ENCODE results near the gene ZSCAN18. TPM values are rescaled to one million over a fixed set of nuclear protein-coding genes. Genes with fewer than 3 reads are reported as not detected.
"Not testable (repeated sequence)": the region's sequence is repeated elsewhere in the genome, so short reads cannot be mapped to it uniquely, and the experiment has no call there.

ZSCAN18 gene, protein sequence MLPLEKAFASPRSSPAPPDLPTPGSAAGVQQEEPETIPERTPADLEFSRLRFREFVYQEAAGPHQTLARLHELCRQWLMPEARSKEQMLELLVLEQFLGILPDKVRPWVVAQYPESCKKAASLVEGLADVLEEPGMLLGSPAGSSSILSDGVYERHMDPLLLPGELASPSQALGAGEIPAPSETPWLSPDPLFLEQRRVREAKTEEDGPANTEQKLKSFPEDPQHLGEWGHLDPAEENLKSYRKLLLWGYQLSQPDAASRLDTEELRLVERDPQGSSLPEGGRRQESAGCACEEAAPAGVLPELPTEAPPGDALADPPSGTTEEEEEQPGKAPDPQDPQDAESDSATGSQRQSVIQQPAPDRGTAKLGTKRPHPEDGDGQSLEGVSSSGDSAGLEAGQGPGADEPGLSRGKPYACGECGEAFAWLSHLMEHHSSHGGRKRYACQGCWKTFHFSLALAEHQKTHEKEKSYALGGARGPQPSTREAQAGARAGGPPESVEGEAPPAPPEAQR
- 19.7 and 33.3 TPM in 2 replicates for total RNA-seq

DNA sequence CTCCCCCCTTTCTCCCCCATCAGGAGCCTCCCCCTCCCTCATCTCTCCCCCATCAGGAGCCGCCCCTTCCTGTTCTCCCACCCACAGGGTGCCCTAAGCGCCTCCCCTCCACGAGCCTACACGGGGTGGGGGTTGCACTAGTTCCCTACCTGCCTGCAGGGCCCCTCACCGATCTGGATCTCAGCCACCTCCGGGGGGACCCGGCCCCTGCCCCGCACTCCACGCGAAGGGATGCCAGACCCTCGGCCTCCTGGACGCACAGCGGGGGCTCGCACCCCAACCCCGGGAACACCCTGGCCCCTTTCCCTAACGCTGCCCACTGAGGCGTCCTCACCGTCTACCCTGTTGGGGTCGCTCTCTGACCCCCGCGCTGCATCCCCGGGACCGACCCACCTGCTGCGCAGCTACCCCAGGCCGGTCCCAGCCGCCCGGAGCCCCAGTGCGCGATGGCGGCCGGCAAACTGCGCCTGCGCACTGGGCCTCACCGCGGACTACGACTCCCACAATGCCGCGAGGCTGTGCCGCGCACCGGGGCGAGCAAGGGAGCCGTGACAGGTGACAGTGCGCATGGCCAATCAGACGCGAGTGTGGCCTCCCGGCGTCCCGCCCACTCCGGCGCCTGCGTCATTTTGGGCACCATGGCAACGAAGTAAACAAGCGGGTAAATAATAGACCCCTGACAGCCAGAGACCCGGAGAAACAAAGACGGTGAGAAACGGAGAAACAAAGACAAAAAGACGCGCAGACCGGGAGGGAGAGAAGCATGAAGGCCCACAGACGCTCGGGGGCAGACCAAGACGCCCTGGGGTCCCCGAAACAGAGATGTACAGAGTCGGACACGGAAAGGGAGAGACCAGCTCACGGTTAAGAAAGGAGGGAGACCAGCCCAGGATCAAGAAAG lies at the start of gene ZSCAN18:
Gene ZSCAN18 (minus strand): TSS at position 451 of the 901 bp plus-strand sequence. CDS start 7,964 bp downstream, outside the sequence.
- DNase-seq (ENCODE audit: low read depth, low spot score), result peak; percentile 85

DNA sequence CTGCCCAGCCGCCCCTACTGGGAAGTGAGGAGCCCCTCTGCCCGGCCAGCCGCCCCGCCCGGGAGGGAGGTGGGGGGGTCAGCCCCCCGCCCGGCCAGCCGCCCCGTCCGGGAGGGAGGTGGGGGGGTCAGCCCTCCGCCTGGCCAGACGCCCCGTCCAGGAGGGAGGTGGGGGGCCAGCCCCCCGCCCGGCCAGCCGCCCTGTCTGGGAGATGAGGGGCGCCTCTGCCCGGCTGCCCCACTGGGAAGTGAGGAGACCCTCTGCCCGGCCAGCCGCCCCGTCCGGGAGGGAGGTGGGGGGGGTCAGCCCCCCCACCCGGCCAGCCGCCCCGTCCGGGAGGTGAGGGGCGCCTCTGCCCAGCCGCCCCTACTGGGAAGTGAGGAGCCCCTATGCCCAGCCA lies 49.4 kb upstream of the ZSCAN18 start:
- DNase-seq (ENCODE audit: low read depth, low spot score), result not testable (repeated sequence)

DNA sequence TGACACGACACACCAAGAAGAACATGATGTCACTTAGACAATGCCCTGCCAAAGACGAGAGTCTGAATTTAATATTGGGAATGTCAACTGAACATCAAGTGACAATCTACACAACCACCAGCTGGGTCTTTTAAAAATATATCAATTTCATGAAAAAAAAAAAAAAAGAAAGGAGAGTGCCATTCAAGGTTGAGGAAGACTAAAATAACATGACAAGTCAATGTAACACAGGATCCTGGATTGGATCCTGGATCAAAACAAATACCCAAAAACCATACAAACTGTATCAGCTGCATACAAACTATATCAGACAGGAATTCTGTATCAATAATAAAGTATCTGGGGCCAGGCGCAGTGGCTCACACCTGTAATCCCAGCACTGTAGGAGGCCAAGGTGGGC lies 47.8 kb upstream of the ZSCAN18 start:
- no peak for DNase-seq (ENCODE audit: low read depth, low spot score)

DNA sequence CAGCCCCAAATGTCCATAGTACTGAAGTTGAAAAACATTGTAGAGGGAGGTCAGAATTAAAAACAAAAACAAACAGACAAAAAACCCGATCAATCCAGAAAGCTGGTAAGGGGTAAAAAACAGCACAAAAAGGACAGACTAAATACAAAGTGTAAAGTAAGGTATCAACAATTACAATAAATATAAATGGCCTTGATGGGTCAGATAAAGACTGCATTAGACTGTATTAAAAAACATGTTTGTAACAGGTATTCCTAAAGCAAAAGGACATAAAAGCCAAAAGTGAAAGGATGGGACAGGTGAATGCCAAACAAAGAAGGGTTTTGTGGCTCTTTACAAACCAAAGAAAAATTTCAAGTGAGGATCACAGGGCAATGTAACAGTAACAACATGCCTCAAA lies 36.2 kb upstream of the ZSCAN18 start:
- DNase-seq (ENCODE audit: low read depth, low spot score), result no peak

DNA sequence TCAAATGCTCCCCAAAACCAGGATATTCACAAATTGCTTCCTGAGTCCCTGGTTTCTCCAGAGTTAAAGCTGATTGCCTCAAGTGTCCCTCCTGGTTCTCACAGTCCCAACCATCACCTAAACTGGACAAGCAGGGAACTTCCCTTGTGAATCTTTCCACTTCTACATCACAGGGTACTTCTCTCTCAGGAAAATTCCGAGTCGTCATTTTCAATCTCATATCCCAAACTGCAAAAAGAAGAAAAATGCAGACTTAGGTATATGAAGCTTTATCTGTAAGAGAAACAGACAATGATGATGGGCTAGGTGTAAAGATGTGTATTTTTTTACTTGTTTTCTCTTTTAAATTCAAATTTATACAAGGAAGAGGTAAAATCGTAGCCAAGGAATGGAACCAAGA lies 31.3 kb upstream of the ZSCAN18 start:
- no peak for DNase-seq (ENCODE audit: low read depth, low spot score)

DNA sequence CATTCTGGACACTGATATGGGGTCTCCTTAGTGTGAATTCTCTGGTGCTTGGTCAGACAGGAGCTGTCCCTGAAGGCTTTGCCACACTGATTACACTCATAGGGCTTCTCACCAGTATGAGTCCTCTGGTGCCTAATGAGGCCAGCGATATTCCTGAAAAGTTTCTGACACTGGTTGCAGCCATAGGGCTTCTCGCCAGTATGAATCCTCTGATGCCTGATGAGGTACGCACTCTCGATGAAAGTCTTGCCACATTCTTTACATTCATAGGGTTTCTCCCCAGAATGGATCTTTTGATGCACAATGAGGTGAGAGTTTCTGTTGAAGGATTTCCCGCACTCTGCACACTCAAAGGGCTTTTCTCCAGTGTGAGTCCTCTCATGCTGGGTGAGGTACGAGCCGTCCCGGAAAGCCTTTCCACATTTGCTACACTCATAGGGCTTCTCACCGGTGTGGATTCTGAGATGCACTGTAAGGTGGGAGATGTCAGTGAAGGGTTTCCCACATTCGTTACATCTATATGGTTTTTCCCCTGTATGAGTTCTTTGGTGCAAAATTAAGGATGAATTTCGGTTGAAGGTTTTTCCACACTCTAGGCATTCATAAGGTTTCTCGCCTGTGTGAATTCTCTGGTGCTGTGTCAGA lies 30.1 kb upstream of the ZSCAN18 start:
- DNase-seq (ENCODE audit: low read depth, low spot score), result no peak

DNA sequence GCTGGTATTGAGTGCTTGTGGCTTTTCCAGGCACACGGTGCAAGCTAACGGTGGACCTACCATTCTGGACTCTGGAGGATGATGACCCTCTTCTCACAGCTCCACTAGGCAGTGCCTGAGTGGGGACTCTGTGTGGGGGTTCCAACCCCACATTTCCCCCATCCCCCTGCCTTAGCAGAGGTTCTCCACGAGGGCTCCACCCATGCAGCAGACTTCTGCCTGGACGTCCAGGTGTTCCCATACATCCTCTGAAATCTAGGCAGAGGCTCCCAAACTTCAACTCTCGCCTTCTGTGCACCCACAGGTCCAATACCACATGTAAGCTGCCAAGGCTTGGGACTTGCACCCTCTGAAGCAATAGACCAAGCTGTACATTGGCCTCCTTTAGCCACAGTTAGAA lies 25.3 kb upstream of the ZSCAN18 start:
- no peak for DNase-seq (ENCODE audit: low read depth, low spot score)

DNA sequence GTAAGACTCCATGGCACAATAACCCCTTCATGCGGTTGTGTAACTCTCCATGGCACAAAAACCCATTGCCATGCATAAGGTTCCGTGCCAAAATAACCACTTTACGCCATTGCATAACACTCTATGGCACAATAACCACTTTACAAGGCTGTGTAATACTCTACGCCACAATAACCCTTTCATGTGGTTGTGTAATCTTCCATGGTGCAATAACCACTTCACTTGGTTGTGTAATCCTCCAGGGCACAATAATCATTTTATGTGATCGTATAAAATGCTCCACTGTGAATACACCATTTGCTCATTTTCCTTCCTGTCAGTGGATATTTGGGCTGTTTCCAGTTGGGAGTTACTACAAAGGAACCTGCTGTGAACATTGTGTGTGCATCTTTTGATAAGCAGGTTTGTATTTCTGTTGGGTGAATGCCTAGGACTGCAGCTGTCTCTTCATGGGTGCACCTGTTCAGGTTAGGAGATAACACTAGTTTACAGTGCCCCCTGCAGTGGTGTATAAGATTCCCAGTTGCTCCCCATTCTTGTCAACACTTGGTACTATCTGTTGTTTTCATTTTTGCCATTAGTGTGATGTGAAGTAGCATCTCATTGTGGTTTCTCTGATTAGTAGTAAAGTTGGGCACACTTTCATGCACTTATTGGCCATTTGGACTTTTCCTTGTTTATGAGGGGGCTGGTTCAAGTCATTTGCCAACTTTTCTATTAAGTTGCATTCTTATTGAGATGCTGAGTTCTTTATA lies 21.1 kb upstream of the ZSCAN18 start:
- no peak for DNase-seq (ENCODE audit: low read depth, low spot score)

DNA sequence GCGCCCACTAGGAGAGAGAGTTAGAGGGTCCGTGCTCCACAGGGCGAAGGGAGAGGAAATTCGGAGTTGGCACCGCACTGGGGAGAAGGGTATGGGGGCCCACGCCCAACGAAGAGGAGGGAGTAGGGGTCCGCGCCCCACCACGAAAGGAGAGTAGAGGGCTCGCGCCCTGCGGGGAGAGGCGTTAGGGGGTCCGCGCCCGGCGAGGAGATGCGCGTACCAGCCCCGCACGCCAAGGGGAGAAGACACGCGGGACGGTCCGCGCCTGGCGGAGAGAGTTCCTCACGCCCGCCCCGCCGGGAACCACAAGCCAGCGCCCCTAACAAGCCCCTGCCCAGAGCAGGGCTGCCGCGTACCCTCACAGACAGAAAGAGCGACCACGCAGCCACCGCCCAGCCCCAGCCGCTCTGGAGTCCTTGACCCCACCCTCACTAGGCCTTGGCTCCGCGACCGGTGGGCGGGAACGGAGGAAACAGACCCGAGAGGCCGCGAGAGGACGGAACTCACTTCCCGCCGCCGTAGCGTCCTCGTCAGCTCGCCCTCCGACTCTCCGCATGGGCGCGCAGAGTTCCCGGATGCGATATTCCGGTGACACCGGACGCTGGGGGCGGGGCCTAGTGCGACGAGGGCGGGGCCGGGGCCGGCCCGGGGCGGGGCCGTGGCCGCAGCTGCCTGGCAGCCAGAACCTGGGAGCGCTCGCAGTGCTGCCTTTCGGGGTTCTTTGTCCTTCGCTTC lies 20.0 kb upstream of the ZSCAN18 start:
- no peak for DNase-seq (ENCODE audit: low read depth, low spot score)

DNA sequence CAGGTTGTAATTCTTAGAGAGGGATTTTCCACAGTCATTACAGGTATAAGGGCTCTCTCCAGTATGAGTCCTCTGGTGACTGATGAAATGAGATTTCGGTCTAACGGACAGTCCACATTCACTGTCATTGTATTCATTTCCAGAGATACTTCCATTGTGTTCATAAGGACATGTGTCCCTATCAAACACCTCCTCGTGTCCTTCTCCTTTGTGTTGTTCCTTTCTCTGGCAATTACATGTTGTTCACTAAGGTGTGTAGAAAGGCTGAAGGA lies 10.5 kb upstream of the ZSCAN18 start:
- no peak for DNase-seq (ENCODE audit: low read depth, low spot score)

DNA sequence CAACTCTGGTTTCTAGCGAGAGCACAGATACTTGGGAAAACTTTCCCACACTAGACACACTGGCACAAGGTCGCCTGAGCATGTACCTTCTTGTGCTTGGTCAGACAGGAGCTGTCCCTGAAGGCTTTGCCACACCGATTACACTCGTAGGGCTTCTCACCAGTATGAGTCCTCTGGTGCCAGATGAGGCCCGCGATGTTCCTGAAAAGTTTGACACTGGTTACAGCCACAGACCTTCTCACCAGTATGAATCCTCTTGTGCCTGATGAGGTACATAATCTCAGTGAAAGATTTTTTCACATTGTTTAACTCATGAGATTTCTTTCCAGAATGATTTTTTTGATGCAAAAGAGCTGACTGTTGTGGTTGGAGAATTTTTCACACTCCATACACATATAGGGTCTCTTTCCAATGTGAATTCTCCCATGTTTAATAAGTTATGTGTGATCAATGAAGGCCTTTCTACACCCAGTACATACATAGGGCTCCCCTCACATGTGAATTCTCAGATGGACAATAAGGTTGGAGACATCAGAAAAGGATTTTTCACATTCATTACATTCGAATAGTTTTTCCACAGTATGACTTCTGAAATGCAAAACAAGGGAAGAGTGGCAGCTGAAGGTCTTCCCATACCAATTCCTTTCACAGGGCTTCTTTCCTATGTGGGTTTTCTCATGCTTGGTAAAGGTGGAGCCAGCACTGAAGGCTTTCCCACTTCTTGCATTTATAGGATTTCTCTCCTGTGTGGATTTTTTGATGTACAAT lies 9.9 kb upstream of the ZSCAN18 start:
- DNase-seq (ENCODE audit: low read depth, low spot score), result no peak

DNA sequence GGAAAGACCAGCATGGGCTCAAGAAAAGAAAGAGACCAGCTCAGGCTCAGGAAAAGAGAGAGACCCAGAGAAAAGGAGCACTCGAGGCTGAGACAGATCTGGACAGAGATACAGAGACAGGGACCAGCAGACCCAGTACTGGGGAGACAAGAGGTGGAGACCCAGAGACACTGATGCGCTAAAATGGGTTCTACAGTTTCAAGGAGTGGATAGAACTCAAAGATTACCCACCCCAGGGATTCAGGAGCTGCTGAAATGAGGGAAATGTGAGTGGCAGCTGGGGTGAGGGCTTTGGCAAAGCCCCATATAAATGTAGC lies 609 bp upstream of the ZSCAN18 start:
- no peak for DNase-seq (ENCODE audit: low read depth, low spot score)

DNA sequence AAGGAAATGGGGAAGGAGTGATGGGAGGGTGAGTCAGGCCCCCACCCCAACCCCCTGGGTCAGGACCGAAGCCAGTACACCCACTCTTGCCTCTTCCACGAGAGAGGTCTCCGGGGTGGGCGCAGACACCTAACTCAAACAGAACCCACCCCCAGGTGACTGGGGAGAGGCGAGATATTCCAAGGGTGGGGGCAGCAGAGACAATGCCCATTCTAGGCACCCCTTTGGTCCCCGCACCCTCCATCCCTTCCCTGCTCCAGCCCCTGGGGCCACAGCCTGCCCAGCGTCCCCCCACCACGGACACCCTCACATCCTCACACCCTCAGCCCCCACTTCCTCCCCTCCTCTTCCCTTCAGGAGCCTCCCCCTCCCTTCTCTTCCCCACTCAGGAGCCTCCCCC lies 682 bp downstream of the ZSCAN18 start:
- no peak for DNase-seq (ENCODE audit: low read depth, low spot score)

DNA sequence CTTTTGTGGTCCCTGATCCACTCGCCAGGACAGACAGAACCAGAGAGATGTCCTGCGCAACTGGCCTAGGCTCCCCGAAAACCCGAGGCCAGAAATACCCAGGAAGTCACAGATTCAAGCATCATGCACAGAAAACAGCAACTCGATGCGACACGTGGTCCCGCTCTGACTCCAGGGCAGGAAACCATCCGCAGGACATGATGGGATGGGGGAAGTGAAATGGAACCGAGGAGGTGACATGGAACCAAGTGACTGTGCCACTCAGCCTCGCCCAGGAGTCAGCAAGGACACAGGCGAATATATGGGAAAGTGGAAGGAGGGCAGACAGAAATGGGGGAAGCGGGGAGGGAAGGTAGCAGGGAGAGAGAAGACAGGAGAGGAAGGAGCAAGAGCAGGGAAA lies 1.1 kb downstream of the ZSCAN18 start:
- no peak for DNase-seq (ENCODE audit: low read depth, low spot score)

DNA sequence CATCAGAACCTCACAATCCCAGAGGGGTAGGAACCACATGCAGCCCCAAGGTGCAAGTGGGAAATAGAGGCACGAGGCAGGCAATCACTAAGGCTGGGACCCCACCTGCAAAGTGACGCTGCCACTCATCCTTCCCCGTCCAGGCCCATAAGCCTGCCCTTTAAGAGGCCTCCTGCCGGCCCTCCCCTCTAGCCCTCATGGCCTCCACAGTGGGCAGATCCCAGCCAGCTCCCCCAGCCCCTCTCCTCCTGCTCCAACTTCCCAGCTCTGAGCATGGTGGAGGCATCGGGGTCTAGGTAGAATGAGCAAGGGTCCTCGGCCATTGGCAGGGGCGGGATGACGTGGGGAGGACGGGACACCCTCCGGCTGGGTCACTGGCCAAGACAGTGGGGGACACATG lies 2.7 kb downstream of the ZSCAN18 start:
- no peak for DNase-seq (ENCODE audit: low read depth, low spot score)

DNA sequence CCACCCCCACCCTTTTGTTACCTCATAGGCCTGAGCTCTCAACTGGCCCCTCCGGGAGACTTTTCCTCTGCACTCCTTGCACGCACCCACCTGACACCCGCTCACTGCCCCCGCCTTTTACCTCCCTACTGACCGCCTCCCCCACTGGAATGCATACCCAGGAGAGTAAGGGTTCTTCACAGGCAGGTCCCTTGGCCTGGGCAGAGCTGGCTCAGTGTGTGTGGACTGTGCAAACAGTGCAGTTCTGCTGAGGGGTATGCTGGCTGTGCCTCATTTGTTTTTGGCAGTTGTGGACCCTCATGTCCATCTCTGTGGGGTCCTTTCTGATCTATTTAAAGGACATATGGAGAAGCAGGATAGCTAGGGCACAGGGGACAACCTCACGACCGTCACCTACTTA lies 5.0 kb downstream of the ZSCAN18 start:
- DNase-seq (ENCODE audit: low read depth, low spot score), result no peak

DNA sequence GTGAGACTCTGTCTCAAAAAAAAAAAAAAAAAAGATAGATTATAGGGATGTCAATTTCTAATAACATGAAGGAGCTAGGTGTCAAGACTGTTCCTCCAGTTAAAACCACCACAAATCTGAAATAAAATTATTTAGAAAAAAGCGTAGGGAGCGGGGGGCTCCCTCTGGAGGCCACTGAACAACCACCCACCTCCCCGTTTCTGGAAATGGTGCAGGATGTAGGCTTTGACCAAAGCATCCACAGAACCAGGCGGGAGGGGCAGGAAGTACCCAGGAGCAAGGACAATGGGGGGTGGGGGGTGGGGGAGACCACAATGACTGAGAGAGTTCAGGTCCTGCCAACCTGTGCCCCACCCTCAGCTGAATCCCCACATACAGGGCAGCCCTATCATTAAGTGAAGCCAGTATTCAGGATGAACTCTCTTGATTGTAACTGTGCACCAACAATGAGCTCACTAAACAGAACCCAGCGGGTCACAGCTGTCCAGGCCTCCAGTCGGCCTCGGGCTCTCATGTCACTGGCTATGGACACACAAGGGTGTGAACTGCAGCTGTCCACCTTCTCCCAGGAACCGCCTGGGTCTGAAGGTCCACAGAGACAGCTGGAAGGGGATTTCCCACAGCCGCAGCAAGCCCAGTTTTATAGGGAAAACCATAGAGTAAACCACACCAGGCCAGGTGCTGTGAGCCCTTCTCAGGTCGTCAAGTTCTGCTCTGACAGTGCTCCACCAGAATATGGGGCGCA lies 6.6 kb downstream of the ZSCAN18 start:
- no peak for DNase-seq (ENCODE audit: low read depth, low spot score)

DNA sequence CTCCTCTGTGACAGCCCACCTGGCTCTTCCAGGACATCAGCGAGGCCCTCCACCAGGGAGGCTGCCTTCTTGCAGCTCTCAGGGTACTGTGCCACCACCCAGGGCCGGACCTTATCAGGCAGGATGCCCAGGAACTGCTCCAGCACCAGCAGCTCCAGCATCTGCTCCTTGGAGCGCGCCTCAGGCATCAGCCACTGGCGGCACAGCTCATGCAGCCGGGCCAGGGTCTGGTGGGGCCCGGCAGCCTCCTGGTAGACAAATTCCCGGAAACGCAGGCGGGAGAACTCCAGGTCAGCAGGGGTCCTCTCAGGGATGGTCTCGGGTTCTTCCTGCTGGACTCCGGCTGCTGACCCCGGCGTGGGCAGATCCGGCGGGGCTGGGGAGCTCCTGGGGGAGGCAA lies 8.2 kb downstream of the ZSCAN18 start:
- DNase-seq (ENCODE audit: low read depth, low spot score), result no peak

DNA sequence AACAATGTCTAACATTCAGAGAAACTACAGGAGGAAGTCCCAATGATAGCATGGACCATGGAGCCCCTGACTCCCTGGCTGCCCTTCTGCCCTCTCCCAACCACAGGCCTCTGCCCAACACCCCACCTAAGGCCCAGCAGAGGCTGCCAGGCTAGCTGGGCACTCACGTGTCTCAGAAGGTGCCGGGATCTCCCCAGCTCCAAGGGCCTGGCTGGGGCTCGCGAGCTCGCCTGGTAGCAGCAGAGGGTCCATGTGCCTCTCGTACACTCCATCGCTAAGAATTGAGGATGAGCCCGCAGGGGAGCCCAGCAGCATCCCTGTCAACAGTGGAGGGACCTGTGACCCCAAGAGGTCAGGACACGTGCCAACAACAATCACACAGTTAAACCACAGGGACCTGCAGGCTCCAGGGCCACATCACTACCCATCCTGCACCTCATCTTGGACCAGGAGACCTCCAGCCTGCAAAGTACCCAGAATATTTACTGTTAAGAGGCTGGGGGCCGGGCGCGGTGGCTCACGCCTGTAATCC lies 9.4 kb downstream of the ZSCAN18 start:
- no peak for DNase-seq (ENCODE audit: low read depth, low spot score)
